Mucosa of descending colon (tissue), 3 donors: ENCODE results near the gene IL24. TPM values are rescaled to one million over a fixed set of nuclear protein-coding genes. Genes with fewer than 3 reads are reported as not detected.

ENCODE experiments used
- ATAC-seq: fragments of 200-7000 bp; cut with Tn5 transposase; one replicate; pipeline ENCODE4 v1.9.1; 2020; ENCODE audit warnings: mild to moderate bottlenecking, moderate library complexity
- DNase-seq, 3 donors: peaks; one replicate each; pipeline ENCODE4 v3.0.0-alpha.2; 2020
- H3K36me3 ChIP-seq: fragments of 200-600 bp; one replicate; pipeline ENCODE4 v1.8.0; 2021; ENCODE audit warnings: low read depth, mild to moderate bottlenecking
- H3K4me1 ChIP-seq: fragments of 200-600 bp; one replicate; pipeline ENCODE4 v1.8.0; 2021; ENCODE audit warnings: low read depth, mild to moderate bottlenecking
- H3K4me3 ChIP-seq: fragments of 200-600 bp; one replicate; pipeline ENCODE4 v1.8.0; 2021; ENCODE audit warnings: mild to moderate bottlenecking
- H3K9me3 ChIP-seq: fragments of 200-600 bp; one replicate; pipeline ENCODE4 v1.8.0; 2021; ENCODE audit warnings: mild to moderate bottlenecking
- CTCF ChIP-seq: fragments of 200-600 bp; IDR thresholded peaks from one replicate; pipeline ENCODE4 v1.8.0; 2022; ENCODE audit warnings: antibody characterized with exemption, mild to moderate bottlenecking
- intact Hi-C, 2 donors: fragments of 100-400 bp; cut with DNase I in 1 of 2; cut with micrococcal nuclease in 1 of 2; formaldehyde crosslinking; loops; one replicate each; pipeline versions ENCODE4 v1.11.0 to v1.11.1; 2022; cut with DNase I, micrococcal nuclease
- total RNA-seq, 3 donors: library from RNA; stranded (reverse); fragmentation: NEBNext Ultra II Directional in 2 of 3; extraction: Animal tissue kit (Norgen Biotek cat#: 25700) in 2 of 3; gene quantifications; one replicate each; pipeline versions ENCODE4 v1.2.1 to v1.2.4, GENCODE V29; 2021 to 2023
- donor health status: DM: no; HTN: no; CAD: no; lungs with moderate emphysema.
- donor health status: DM: no; HTN: no; CAD: no.
- donor health status: DM: no; HTN: yes; CAD: no.

The IL24 gene
- total RNA-seq, 3 donors from 2014 or later, result not detected

GRCh38 chr1:206854401-206855129 is 42.7 kb upstream of the IL24 start:
- ATAC-seq, result no peak
- Histone ChIP-seq H3K4me3 (no peak overlapping the region), H3K36me3 (no peaks in the 10 kb centered on the region), H3K9me3 (no peaks in the 10 kb centered on the region), H3K4me1 (no peaks in the 10 kb centered on the region)
- intact Hi-C loops, result no loop called here
- no peak for DNase-seq
- TF ChIP-seq CTCF, result no peak

GRCh38 chr1:206855859-206856258 is 41.4 kb upstream of the IL24 start:
- no peak for ATAC-seq
- intact Hi-C loops, result no loop called here
- no peak for TF ChIP-seq CTCF
- Histone ChIP-seq H3K36me3 (no peaks in the 10 kb centered on the region), H3K4me3 (no peak overlapping the region), H3K9me3 (no peaks in the 10 kb centered on the region), H3K4me1 (no peaks in the 10 kb centered on the region)
- DNase-seq, result no peak

- DNase-seq (no peak), ATAC-seq (no peak)
- Histone ChIP-seq H3K36me3 (no peaks in the 10 kb centered on the region), H3K4me3 (no peak overlapping the region), H3K4me1 (no peaks in the 10 kb centered on the region), H3K9me3 (no peaks in the 10 kb centered on the region)
- no peak for TF ChIP-seq CTCF
- intact Hi-C loops, result no loop called here
Observed at GRCh38 chr1:206856674-206857464, 40.4 kb upstream of the IL24 start.

GRCh38 chr1:206859082-206859521 is 38.1 kb upstream of the IL24 start:
- no peak for ATAC-seq
- intact Hi-C loops, result no loop called here
- Histone ChIP-seq H3K36me3 (no peaks in the 10 kb centered on the region), H3K9me3 (no peaks in the 10 kb centered on the region), H3K4me1 (no peaks in the 10 kb centered on the region), H3K4me3 (no peak overlapping the region)
- TF ChIP-seq CTCF, result no peak
- no peak for DNase-seq

- no peak for TF ChIP-seq CTCF
- ATAC-seq, result no peak
- no peak overlapping the region for H3K4me3 ChIP-seq
- no peaks in the 10 kb centered on the region for H3K9me3 ChIP-seq
- H3K36me3 ChIP-seq, result no peaks in the 10 kb centered on the region
- intact Hi-C loops, result no loop called here
- no peaks in the 10 kb centered on the region for H3K4me1 ChIP-seq
- DNase-seq, result no peak
Observed at GRCh38 chr1:206860165-206860564, 37.1 kb upstream of the IL24 start.
